ENCODE results near the gene TIMP3.
A peak's percentile ranks its signal among the peaks of the same experiment; 100 is the strongest.

TIMP3 gene

GRCh38 chr22:32804531-32805360 is 3.2 kb downstream of the TIMP3 start:
- H3K4me1 ChIP-seq (ENCODE audit: control insufficient read depth in 5 of 5, insufficient read depth in 5 of 5, low read length in 5 of 5), result peaks cover 14 to 91% (median 85%) of the 10 kb centered on the region in 5 donors

GRCh38 chr22:32805361-32805881 is 3.9 kb downstream of the TIMP3 start:
- peak overlapping the region; percentile 89 for H3K27ac ChIP-seq (ENCODE audit: low read depth, low read length)
- H3K9me3 ChIP-seq (ENCODE audit: control insufficient read depth in 5 of 5, low read length in 5 of 5), result no peaks in the 10 kb centered on the region
- no peaks in the 10 kb centered on the region for H3K27me3 ChIP-seq (ENCODE audit: control insufficient read depth in 5 of 5, insufficient read depth in 4 of 5, low read length in 5 of 5)
- H3K4me3 ChIP-seq (ENCODE audit: low read depth in 1 of 5, low read length in 5 of 5), result peak overlapping the region; percentile 82 to 98 (median 87)
- peaks cover 0 to 21% (median 12%) of the 10 kb centered on the region in 5 donors for H3K36me3 ChIP-seq (ENCODE audit: control insufficient read depth in 5 of 5, insufficient read depth in 5 of 5, low read length in 5 of 5)
- H3K9ac ChIP-seq (ENCODE audit: low read length in 5 of 5), result peak overlapping the region in 2 of 5 donors; percentile 34 to 53
- H3K4me1 ChIP-seq (ENCODE audit: control insufficient read depth in 5 of 5, insufficient read depth in 5 of 5, low read length in 5 of 5), result peaks cover 14 to 91% (median 87%) of the 10 kb centered on the region in 5 donors

More at GRCh38 chr22:32804531-32805360, 3.2 kb downstream of the TIMP3 start:
- H3K27ac ChIP-seq (ENCODE audit: low read depth, low read length), result peak overlapping the region; percentile 89
- H3K9me3 ChIP-seq (ENCODE audit: control insufficient read depth in 5 of 5, low read length in 5 of 5), result no peaks in the 10 kb centered on the region
- H3K4me3 ChIP-seq (ENCODE audit: low read depth in 1 of 5, low read length in 5 of 5), result peak overlapping the region; percentile 82 to 98 (median 87)
- H3K36me3 ChIP-seq (ENCODE audit: control insufficient read depth in 5 of 5, insufficient read depth in 5 of 5, low read length in 5 of 5), result peaks cover 0 to 21% (median 12%) of the 10 kb centered on the region in 5 donors
- H3K9ac ChIP-seq (ENCODE audit: low read length in 5 of 5), result peak overlapping the region; percentile 50 to 89 (median 85)
- H3K27me3 ChIP-seq (ENCODE audit: control insufficient read depth in 5 of 5, insufficient read depth in 4 of 5, low read length in 5 of 5), result no peaks in the 10 kb centered on the region

- H3K4me1 ChIP-seq (ENCODE audit: control insufficient read depth in 5 of 5, insufficient read depth in 5 of 5, low read length in 5 of 5), result peaks cover 14 to 89% (median 85%) of the 10 kb centered on the region in 5 donors
- no peaks in the 10 kb centered on the region for H3K27me3 ChIP-seq (ENCODE audit: control insufficient read depth in 5 of 5, insufficient read depth in 4 of 5, low read length in 5 of 5)
- peak overlapping the region; percentile 89 for H3K27ac ChIP-seq (ENCODE audit: low read depth, low read length)
- no peaks in the 10 kb centered on the region for H3K9me3 ChIP-seq (ENCODE audit: control insufficient read depth in 5 of 5, low read length in 5 of 5)
- peaks cover 0 to 23% (median 12%) of the 10 kb centered on the region in 5 donors for H3K36me3 ChIP-seq (ENCODE audit: control insufficient read depth in 5 of 5, insufficient read depth in 5 of 5, low read length in 5 of 5)
- H3K9ac ChIP-seq (ENCODE audit: low read length in 5 of 5), result peak overlapping the region in 4 of 5 donors; percentile 47 to 59 (median 52)
- H3K4me3 ChIP-seq (ENCODE audit: low read depth in 1 of 5, low read length in 5 of 5), result peak overlapping the region; percentile 29 to 87 (median 82)
These were observed 4.8 kb downstream of the TIMP3 start for GRCh38 chr22:32806296-32806695.

- H3K4me3 ChIP-seq (ENCODE audit: low read depth in 1 of 5, low read length in 5 of 5), result peak overlapping the region in 3 of 5 donors; percentile 3 to 40 (median 18)
These were observed 6.5 kb downstream of the TIMP3 start for GRCh38 chr22:32808038-32808445.

GRCh38 chr22:32809786-32810554 is 8.5 kb downstream of the TIMP3 start:
- H3K4me3 ChIP-seq (ENCODE audit: low read depth in 1 of 5, low read length in 5 of 5), result peak overlapping the region in 1 of 5 donors; percentile 22
- H3K36me3 ChIP-seq (ENCODE audit: control insufficient read depth in 5 of 5, insufficient read depth in 5 of 5, low read length in 5 of 5), result peaks cover 0 to 36% (median 15%) of the 10 kb centered on the region in 5 donors
- peak overlapping the region in 2 of 5 donors; percentile 12 to 27 for H3K9ac ChIP-seq (ENCODE audit: low read length in 5 of 5)
- no peaks in the 10 kb centered on the region for H3K9me3 ChIP-seq (ENCODE audit: control insufficient read depth in 5 of 5, low read length in 5 of 5)
- H3K27ac ChIP-seq (ENCODE audit: low read depth, low read length), result peak overlapping the region; percentile 73
- no peaks in the 10 kb centered on the region for H3K27me3 ChIP-seq (ENCODE audit: control insufficient read depth in 5 of 5, insufficient read depth in 4 of 5, low read length in 5 of 5)
- peaks cover 10 to 90% (median 80%) of the 10 kb centered on the region in 5 donors for H3K4me1 ChIP-seq (ENCODE audit: control insufficient read depth in 5 of 5, insufficient read depth in 5 of 5, low read length in 5 of 5)

More at GRCh38 chr22:32808038-32808445, 6.5 kb downstream of the TIMP3 start:
- Histone ChIP-seq H3K4me1 (ENCODE audit: control insufficient read depth in 5 of 5, insufficient read depth in 5 of 5, low read length in 5 of 5) (peaks cover 14 to 92% (median 88%) of the 10 kb centered on the region in 5 donors), H3K36me3 (ENCODE audit: control insufficient read depth in 5 of 5, insufficient read depth in 5 of 5, low read length in 5 of 5) (peaks cover 0 to 35% (median 15%) of the 10 kb centered on the region in 5 donors), H3K9me3 (ENCODE audit: control insufficient read depth in 5 of 5, low read length in 5 of 5) (no peaks in the 10 kb centered on the region), H3K27ac (ENCODE audit: low read depth, low read length) (peak overlapping the region; percentile 73), H3K27me3 (ENCODE audit: control insufficient read depth in 5 of 5, insufficient read depth in 4 of 5, low read length in 5 of 5) (no peaks in the 10 kb centered on the region), H3K9ac (ENCODE audit: low read length in 5 of 5) (peak overlapping the region in 1 of 5 donors; percentile 10)

- peak overlapping the region in 1 of 5 donors; percentile 11 for H3K4me3 ChIP-seq (ENCODE audit: low read depth in 1 of 5, low read length in 5 of 5)
- H3K9ac ChIP-seq (ENCODE audit: low read length in 5 of 5), result peak overlapping the region in 1 of 5 donors; percentile 12
- H3K27ac ChIP-seq (ENCODE audit: low read depth, low read length), result peak overlapping the region; percentile 73
- H3K9me3 ChIP-seq (ENCODE audit: control insufficient read depth in 5 of 5, low read length in 5 of 5), result no peaks in the 10 kb centered on the region
- no peaks in the 10 kb centered on the region for H3K27me3 ChIP-seq (ENCODE audit: control insufficient read depth in 5 of 5, insufficient read depth in 4 of 5, low read length in 5 of 5)
- peaks cover 10 to 88% (median 79%) of the 10 kb centered on the region in 5 donors for H3K4me1 ChIP-seq (ENCODE audit: control insufficient read depth in 5 of 5, insufficient read depth in 5 of 5, low read length in 5 of 5)
- peaks cover 0 to 34% (median 17%) of the 10 kb centered on the region in 5 donors for H3K36me3 ChIP-seq (ENCODE audit: control insufficient read depth in 5 of 5, insufficient read depth in 5 of 5, low read length in 5 of 5)
These were observed 9.1 kb downstream of the TIMP3 start for GRCh38 chr22:32810555-32811133.

GRCh38 chr22:32811788-32812545 is 10.5 kb downstream of the TIMP3 start:
- Histone ChIP-seq H3K27me3 (ENCODE audit: control insufficient read depth in 5 of 5, insufficient read depth in 4 of 5, low read length in 5 of 5) (no peaks in the 10 kb centered on the region), H3K4me1 (ENCODE audit: control insufficient read depth in 5 of 5, insufficient read depth in 5 of 5, low read length in 5 of 5) (peaks cover 8 to 88% (median 80%) of the 10 kb centered on the region in 5 donors), H3K9me3 (ENCODE audit: control insufficient read depth in 5 of 5, low read length in 5 of 5) (no peaks in the 10 kb centered on the region), H3K36me3 (ENCODE audit: control insufficient read depth in 5 of 5, insufficient read depth in 5 of 5, low read length in 5 of 5) (peaks cover 0 to 45% (median 23%) of the 10 kb centered on the region in 5 donors), H3K4me3 (ENCODE audit: low read depth in 1 of 5, low read length in 5 of 5) (no peak overlapping the region), H3K9ac (ENCODE audit: low read length in 5 of 5) (no peak overlapping the region), H3K27ac (ENCODE audit: low read depth, low read length) (peak overlapping the region; percentile 66)

GRCh38 chr22:32814285-32814860 is 12.9 kb downstream of the TIMP3 start:
- Histone ChIP-seq H3K27ac (ENCODE audit: low read depth, low read length) (peak overlapping the region; percentile 66), H3K9me3 (ENCODE audit: control insufficient read depth in 5 of 5, low read length in 5 of 5) (no peaks in the 10 kb centered on the region), H3K9ac (ENCODE audit: low read length in 5 of 5) (peak overlapping the region in 1 of 5 donors; percentile 7), H3K4me3 (ENCODE audit: low read depth in 1 of 5, low read length in 5 of 5) (no peak overlapping the region), H3K27me3 (ENCODE audit: control insufficient read depth in 5 of 5, insufficient read depth in 4 of 5, low read length in 5 of 5) (no peaks in the 10 kb centered on the region), H3K36me3 (ENCODE audit: control insufficient read depth in 5 of 5, insufficient read depth in 5 of 5, low read length in 5 of 5) (peaks cover 0 to 45% (median 15%) of the 10 kb centered on the region in 5 donors), H3K4me1 (ENCODE audit: control insufficient read depth in 5 of 5, insufficient read depth in 5 of 5, low read length in 5 of 5) (peaks cover 9 to 92% (median 83%) of the 10 kb centered on the region in 5 donors)

Measured in subcutaneous abdominal adipose tissue (tissue), 5 donors.